ENCODE results near the gene NPTN.

GRCh38 chr15:73601451-73602445, 31.4 kb downstream of the NPTN start:
- TF ChIP-seq POLR2AphosphoS5 (IDR thresholded peaks at IDR 0.05; ENCODE audit: low read depth) (no peak), STAT1 (IDR thresholded peaks at IDR 0.05; ENCODE audit: unreplicated experiment) (no peak), EZH2 (IDR thresholded peaks at IDR 0.05; ENCODE audit: low read depth, unreplicated experiment) (no peak), EZH2phosphoT487 (IDR thresholded peaks at IDR 0.05; ENCODE audit: unreplicated experiment) (no peak), REST (IDR thresholded peaks at IDR 0.05; ENCODE audit: unreplicated experiment) (no peak), ZNF331 (CRISPR knock-in tag; IDR thresholded peaks at IDR 0.05; ENCODE audit: low read depth) (no peak), CREB1 (CRISPR knock-in tag; IDR thresholded peaks at IDR 0.05; ENCODE audit: low read depth) (no peak), JUNB (IDR thresholded peaks at IDR 0.05; ENCODE audit: unreplicated experiment) (no peak), ZNF114 (CRISPR knock-in tag; IDR thresholded peaks at IDR 0.05) (no peak), ZNF462 (CRISPR knock-in tag; IDR thresholded peaks at IDR 0.05) (no peak), NANOG (IDR thresholded peaks at IDR 0.05; ENCODE audit: borderline replicate concordance) (no peak)
- TF ChIP-seq, protein P1, sequence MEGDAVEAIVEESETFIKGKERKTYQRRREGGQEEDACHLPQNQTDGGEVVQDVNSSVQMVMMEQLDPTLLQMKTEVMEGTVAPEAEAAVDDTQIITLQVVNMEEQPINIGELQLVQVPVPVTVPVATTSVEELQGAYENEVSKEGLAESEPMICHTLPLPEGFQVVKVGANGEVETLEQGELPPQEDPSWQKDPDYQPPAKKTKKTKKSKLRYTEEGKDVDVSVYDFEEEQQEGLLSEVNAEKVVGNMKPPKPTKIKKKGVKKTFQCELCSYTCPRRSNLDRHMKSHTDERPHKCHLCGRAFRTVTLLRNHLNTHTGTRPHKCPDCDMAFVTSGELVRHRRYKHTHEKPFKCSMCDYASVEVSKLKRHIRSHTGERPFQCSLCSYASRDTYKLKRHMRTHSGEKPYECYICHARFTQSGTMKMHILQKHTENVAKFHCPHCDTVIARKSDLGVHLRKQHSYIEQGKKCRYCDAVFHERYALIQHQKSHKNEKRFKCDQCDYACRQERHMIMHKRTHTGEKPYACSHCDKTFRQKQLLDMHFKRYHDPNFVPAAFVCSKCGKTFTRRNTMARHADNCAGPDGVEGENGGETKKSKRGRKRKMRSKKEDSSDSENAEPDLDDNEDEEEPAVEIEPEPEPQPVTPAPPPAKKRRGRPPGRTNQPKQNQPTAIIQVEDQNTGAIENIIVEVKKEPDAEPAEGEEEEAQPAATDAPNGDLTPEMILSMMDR (conservative IDR thresholded peaks at IDR 0.05; ENCODE audit: low read depth in 2 of 2) = no peak
- TF ChIP-seq, protein P2, sequence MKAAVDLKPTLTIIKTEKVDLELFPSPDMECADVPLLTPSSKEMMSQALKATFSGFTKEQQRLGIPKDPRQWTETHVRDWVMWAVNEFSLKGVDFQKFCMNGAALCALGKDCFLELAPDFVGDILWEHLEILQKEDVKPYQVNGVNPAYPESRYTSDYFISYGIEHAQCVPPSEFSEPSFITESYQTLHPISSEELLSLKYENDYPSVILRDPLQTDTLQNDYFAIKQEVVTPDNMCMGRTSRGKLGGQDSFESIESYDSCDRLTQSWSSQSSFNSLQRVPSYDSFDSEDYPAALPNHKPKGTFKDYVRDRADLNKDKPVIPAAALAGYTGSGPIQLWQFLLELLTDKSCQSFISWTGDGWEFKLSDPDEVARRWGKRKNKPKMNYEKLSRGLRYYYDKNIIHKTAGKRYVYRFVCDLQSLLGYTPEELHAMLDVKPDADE (IDR thresholded peaks at IDR 0.05) = no peak

Data from GM23338 (cell line).